Heart left ventricle (tissue), 16 donors: ENCODE data around the gene FYN. TPM values are rescaled to one million over a fixed set of nuclear protein-coding genes. Genes with fewer than 3 reads are reported as not detected.

ENCODE experiments used
- ATAC-seq, 4 donors: fragments of 200-7000 bp; cut with Tn5 transposase; one replicate each; pipeline ENCODE4 v1.9.1; 2020 to 2022; ENCODE audit warnings: moderate library complexity in 4 of 4, mild to moderate bottlenecking in 3 of 4, moderate number of reproducible peaks in 1 of 4
- DNase-seq, 5 donors: peaks; one replicate each; pipeline ENCODE4 v3.0.0-alpha.2; 2020
- H3K27ac ChIP-seq, 12 donors: fragments of 200-600 bp; sonication (generic) in 4 of 12; one replicate each; pipeline versions ENCODE4 v1.5.0 to v1.8.0; 2016 to 2022; ENCODE audit warnings: mild to moderate bottlenecking in 2 of 12
- H3K27me3 ChIP-seq, 9 donors: fragments of 200-600 bp; sonication (generic) in 2 of 9; one replicate each; pipeline versions ENCODE4 v1.5.1 to v1.8.0; 2016 to 2022; ENCODE audit warnings: mild to moderate bottlenecking in 3 of 9
- H3K36me3 ChIP-seq, 9 donors: fragments of 200-600 bp; sonication (generic) in 2 of 9; one replicate each; pipeline versions ENCODE4 v1.5.0 to v1.8.0; 2018 to 2022; ENCODE audit warnings: mild to moderate bottlenecking in 2 of 9
- H3K4me1 ChIP-seq, 12 donors: fragments of 200-600 bp; sonication (generic) in 4 of 12; one replicate each; pipeline versions ENCODE4 v1.5.0 to v1.8.0; 2016 to 2022; ENCODE audit warnings: mild to moderate bottlenecking in 3 of 12
- H3K4me3 ChIP-seq, 12 donors: fragments of 200-600 bp; sonication (generic) in 4 of 12; one replicate each; pipeline versions ENCODE4 v1.5.0 to v1.8.0; 2017 to 2022; ENCODE audit warnings: mild to moderate bottlenecking in 9 of 12, moderate library complexity in 4 of 12
- H3K9me3 ChIP-seq, 12 donors: fragments of 200-600 bp; sonication (generic) in 4 of 12; one replicate each; pipeline versions ENCODE4 v1.5.0 to v1.8.0; 2016 to 2022; ENCODE audit warnings: mild to moderate bottlenecking in 1 of 12
- CTCF ChIP-seq, 12 donors: fragments of 200-600 bp; sonication (generic) in 4 of 12; IDR thresholded peaks; one replicate each; pipeline versions ENCODE4 v1.5.0 to v1.8.0; 2018 to 2022; ENCODE audit warnings: antibody characterized with exemption in 12 of 12, mild to moderate bottlenecking in 5 of 12
- POLR2A ChIP-seq, 2 donors: fragments of 450-650 bp; IDR thresholded peaks; one replicate each; pipeline ENCODE4 v1.6.1; 2017; ENCODE audit warnings: antibody characterized with exemption in 2 of 2, mild to moderate bottlenecking in 2 of 2, moderate library complexity in 2 of 2
- WGBS, 4 donors: extraction: QIAGEN DNeasy Blood & Tissue Kit in 2 of 4; methylation state at CpG; one replicate each; pipeline versions ENCODE4 v1.1.5 to v1.1.7; 2013 to 2018; 5-methylcytosine and 5-hydroxymethylcytosine counted together
- intact Hi-C, 10 donors: fragments of 100-400 bp; cut with DNase I; formaldehyde crosslinking; loops; one replicate each; pipeline versions ENCODE4 v1.11.1 to v1.14.2; 2022
- polyA plus RNA-seq, 2 donors: library from polyadenylated mRNA; stranded (reverse); fragments of 200-250 nt; gene quantifications; one replicate each; pipeline ENCODE4 v1.2.3, GENCODE V29; 2013
- total RNA-seq, 9 donors: library from RNA; depleted of rRNA in 2 of 9; stranded (reverse); fragments of >200 nt in 2 of 9; fragmentation: NEBNext Ultra II Directional in 3 of 9; extraction: Animal tissue kit (Norgen Biotek cat#: 25700) in 3 of 9; gene quantifications; one replicate each; pipeline versions ENCODE4 v1.1.0 to v1.2.4, GENCODE V29; 2016 to 2023
- donor health status: ischemic (EF 13 %, LVEDD 7.1; RV severe dilation, severe dysfunction).
- donor health status: healthy with polysubstance abuse.
- donor health status: DM: no; HTN: yes; CAD: no.
- donor health status: DM: no; HTN: no; CAD: no.
- donor health status: ischemic (EF 25% LVEDD 6.9; RV normal size, moderate dysfunction).
- donor health status: ischemic (EF 25% LVEDD 5.7; RV mildly dilated, moderate dysfunction).
- donor health status: healthy.
- donor health status: DM: yes; HTN: yes; CAD: no.
- donor health status: ischemic (EF 35%, LVEDD 5.7; RV mildly dilated, moderate dysfunction).
- donor health status: nonischemic (EF 11% LVEDD 7.7; RV severe dilation, severe dysfunction).
- donor health status: DM: yes; HTN: yes; CAD: no.
- donor health status: PGD.
- donor health status: ischemic (EF 29% LVEDD 5.4; RV normal size, mild dysfunction).
- donor health status: nonischemic (EF 23%, LVEDD 6.1; RV moderate dilation, normal function).

Gene FYN
- total and polyA plus RNA-seq, 11 donors, result 14.7 to 72.4 (median 52.3) TPM

- TF ChIP-seq CTCF (IDR thresholded peaks at IDR 0.05) (no peak), POLR2A (IDR thresholded peaks at IDR 0.05) (no peak)
- H3K9me3 ChIP-seq, result no peaks in the 10 kb centered on the region
- no peak for ATAC-seq
- H3K4me1 ChIP-seq, result peaks cover 3 to 34% (median 20%) of the 10 kb centered on the region in 12 donors
- intact Hi-C loops, result loop anchor here in 1 of 10 donors (5.0 kb wide), 1 partner anchor 165 kb away; the partner anchor contains the start of gene FYN
- H3K27me3 ChIP-seq, result no peaks in the 10 kb centered on the region
- WGBS, 4 donors, result 88 to 100% (median 91%) methylated on average over 2 of the region's 2 CpGs
- peaks cover 0 to 63% (median 55%) of the 10 kb centered on the region in 9 donors for H3K36me3 ChIP-seq
- no peak overlapping the region for H3K4me3 ChIP-seq
- H3K27ac ChIP-seq, result no peak overlapping the region
- DNase-seq, result no peak
Measured at GRCh38 chr6:111706841-111707391, 166.3 kb downstream of the FYN start.

DNA sequence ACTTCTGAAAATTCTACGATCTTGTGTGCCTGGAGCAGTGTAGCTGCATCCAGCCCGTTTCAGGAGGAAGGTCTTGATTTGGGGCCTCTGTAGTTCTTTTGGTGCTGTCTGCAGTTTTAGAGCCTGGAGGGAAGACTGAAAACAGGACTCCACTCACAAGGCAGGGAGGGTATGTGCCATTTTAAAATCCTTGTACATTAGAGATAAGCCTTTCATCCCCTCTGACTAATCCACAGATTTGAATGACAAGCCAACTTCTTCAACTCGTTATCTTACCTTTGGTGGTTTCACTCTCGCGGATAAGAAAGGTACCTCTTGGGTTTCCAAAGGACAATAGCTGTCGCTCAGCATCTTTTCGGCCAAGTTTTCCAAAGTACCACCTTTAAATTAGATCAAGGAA, 169.5 kb downstream of the FYN start:
- peaks cover 0 to 94% (median 86%) of the 10 kb centered on the region in 9 donors for H3K36me3 ChIP-seq
- ATAC-seq, result no peak
- no peak overlapping the region for H3K4me3 ChIP-seq
- no peak for DNase-seq
- H3K27ac ChIP-seq, result no peak overlapping the region
- H3K4me1 ChIP-seq, result peaks cover 0 to 6% (median 0%) of the 10 kb centered on the region in 12 donors
- WGBS, 4 donors, result 75 to 90% (median 82%) methylated on average over 7 of the region's 7 CpGs
- intact Hi-C loops, result no loop called here
- H3K27me3 ChIP-seq, result no peaks in the 10 kb centered on the region
- no peaks in the 10 kb centered on the region for H3K9me3 ChIP-seq
- TF ChIP-seq POLR2A (IDR thresholded peaks at IDR 0.05) (no peak), CTCF (IDR thresholded peaks at IDR 0.05) (no peak)

DNA sequence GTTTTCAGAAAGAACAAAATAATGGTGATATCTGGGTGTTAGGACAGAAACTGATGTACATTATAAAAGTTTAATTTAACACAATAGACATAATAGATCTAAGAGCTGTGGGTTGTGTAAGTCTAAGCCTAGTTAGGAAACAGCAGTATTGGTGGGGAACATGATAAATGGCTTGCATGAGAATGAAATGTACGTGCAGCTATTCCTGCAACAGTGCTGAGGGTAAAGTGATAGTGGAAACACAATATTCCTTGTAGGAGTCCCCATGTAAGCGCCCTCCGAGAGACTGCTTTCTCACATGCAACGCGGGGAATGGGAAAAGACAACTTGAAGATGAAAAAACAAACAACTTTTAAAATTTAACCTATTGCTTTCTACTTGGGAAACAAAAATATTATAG, 171.0 kb downstream of the FYN start:
- Histone ChIP-seq H3K36me3 (peaks cover 0 to 98% (median 81%) of the 10 kb centered on the region in 9 donors), H3K4me1 (peaks cover 0 to 6% (median 0%) of the 10 kb centered on the region in 12 donors), H3K9me3 (no peaks in the 10 kb centered on the region), H3K4me3 (no peak overlapping the region), H3K27me3 (no peaks in the 10 kb centered on the region), H3K27ac (no peak overlapping the region)
- no peak for TF ChIP-seq POLR2A (IDR thresholded peaks at IDR 0.05)
- TF ChIP-seq CTCF (IDR thresholded peaks at IDR 0.05), result no peak
- DNase-seq, result no peak
- intact Hi-C loops, result no loop called here
- 88 to 95% (median 94%) methylated on average over 5 of the region's 5 CpGs for WGBS, 4 donors
- no peak for ATAC-seq

- H3K36me3 ChIP-seq, result peaks cover 0 to 98% (median 80%) of the 10 kb centered on the region in 9 donors
- H3K27ac ChIP-seq, result no peak overlapping the region
- TF ChIP-seq POLR2A (IDR thresholded peaks at IDR 0.05) (no peak), CTCF (IDR thresholded peaks at IDR 0.05) (no peak)
- H3K4me3 ChIP-seq, result no peak overlapping the region
- DNase-seq (no peak), ATAC-seq (no peak)
- H3K27me3 ChIP-seq, result no peaks in the 10 kb centered on the region
- no peaks in the 10 kb centered on the region for H3K4me1 ChIP-seq
- intact Hi-C loops, result no loop called here
- no peaks in the 10 kb centered on the region for H3K9me3 ChIP-seq
- WGBS, 4 donors, result 92 to 95% (median 93%) methylated on average over 3 of the region's 3 CpGs
Measured at GRCh38 chr6:111701146-111701545, 172.1 kb downstream of the FYN start.
